Measurements from ENCODE around the gene LIN7A. TPM values are rescaled to one million over a fixed set of nuclear protein-coding genes. Genes with fewer than 3 reads are reported as not detected.

Gene LIN7A
- total RNA-seq, 4 donors from 2014 or later: 7.4 to 31.0 (median 9.0) TPM

DNA sequence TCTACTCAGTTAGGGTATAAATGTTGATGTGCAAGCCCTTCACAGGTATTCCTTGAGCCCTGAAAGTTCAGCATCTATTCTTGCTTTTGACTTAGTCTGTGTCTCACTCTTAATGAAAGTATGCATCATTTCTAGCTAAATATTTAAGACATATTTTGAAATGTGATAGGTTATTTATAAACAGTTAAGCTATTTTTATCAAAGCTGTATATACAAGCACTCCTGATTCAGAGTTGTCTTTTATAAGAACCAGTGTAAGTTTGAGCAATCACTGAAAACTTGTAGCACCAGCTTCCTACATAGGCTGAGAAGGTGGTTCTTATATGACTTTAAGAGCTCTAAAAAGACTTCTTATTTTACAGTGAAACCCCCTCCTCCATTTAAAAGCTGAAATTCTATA is 122.4 kb downstream of the LIN7A start:
- no peak for DNase-seq
- Histone ChIP-seq H3K4me3 (no peak overlapping the region), H3K4me1 (no peaks in the 10 kb centered on the region), H3K27ac (no peak overlapping the region), H3K36me3 (no peaks in the 10 kb centered on the region), H3K9me3 (no peaks in the 10 kb centered on the region), H3K27me3 (no peaks in the 10 kb centered on the region)
- TF ChIP-seq POLR2A (IDR thresholded peaks at IDR 0.05) (no peak), EP300 (IDR thresholded peaks at IDR 0.05; ENCODE audit: low read depth) (no peak), POLR2AphosphoS5 (IDR thresholded peaks at IDR 0.05) (no peak)
- TF ChIP-seq, protein P1, sequence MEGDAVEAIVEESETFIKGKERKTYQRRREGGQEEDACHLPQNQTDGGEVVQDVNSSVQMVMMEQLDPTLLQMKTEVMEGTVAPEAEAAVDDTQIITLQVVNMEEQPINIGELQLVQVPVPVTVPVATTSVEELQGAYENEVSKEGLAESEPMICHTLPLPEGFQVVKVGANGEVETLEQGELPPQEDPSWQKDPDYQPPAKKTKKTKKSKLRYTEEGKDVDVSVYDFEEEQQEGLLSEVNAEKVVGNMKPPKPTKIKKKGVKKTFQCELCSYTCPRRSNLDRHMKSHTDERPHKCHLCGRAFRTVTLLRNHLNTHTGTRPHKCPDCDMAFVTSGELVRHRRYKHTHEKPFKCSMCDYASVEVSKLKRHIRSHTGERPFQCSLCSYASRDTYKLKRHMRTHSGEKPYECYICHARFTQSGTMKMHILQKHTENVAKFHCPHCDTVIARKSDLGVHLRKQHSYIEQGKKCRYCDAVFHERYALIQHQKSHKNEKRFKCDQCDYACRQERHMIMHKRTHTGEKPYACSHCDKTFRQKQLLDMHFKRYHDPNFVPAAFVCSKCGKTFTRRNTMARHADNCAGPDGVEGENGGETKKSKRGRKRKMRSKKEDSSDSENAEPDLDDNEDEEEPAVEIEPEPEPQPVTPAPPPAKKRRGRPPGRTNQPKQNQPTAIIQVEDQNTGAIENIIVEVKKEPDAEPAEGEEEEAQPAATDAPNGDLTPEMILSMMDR (IDR thresholded peaks at IDR 0.05): no peak
- intact Hi-C loops (cut with DNase I; ENCODE audit: low total_unique reads) (no loop called here), in situ Hi-C loops (cut with MboI; ENCODE audit: low pct_ligation_motif_present in 1 of 4, low pct_unique_long_range_greater_than_20kb in 1 of 4, low sequenced_read_pairs in 3 of 4) (no loop called here)

DNA sequence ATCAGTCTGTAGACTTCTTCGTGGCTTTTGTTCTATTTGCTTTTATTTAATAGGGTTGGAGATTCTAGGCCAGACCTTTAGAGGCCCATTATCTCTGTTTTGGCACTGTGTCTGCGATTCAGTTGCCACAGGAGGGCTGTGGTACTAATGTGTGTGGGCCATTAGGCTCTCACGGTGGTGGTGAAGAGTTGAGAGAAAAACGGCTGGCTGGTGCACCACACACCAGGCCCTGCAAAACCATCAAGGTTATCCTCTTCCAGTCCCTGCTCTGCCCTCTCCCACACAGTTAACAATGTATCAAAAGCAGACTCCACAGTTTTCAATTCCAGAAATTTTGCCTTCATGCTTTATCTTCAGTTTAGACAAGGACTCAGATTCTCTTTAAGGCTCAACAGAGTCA is 123.3 kb downstream of the LIN7A start:
- intact Hi-C loops (cut with DNase I; ENCODE audit: low total_unique reads) (no loop called here), in situ Hi-C loops (cut with MboI; ENCODE audit: low pct_ligation_motif_present in 1 of 4, low pct_unique_long_range_greater_than_20kb in 1 of 4, low sequenced_read_pairs in 3 of 4) (no loop called here)
- Histone ChIP-seq H3K27ac (no peak overlapping the region), H3K4me3 (no peak overlapping the region), H3K9me3 (no peaks in the 10 kb centered on the region), H3K4me1 (no peaks in the 10 kb centered on the region), H3K27me3 (no peaks in the 10 kb centered on the region), H3K36me3 (no peaks in the 10 kb centered on the region)
- WGBS, 2 donors (ENCODE audit: low coverage in 1 of 2): 79 to 83% methylated on average over 2 to 4 of the region's 4 CpGs
- TF ChIP-seq POLR2AphosphoS5 (IDR thresholded peaks at IDR 0.05) (no peak), POLR2A (IDR thresholded peaks at IDR 0.05) (no peak), EP300 (IDR thresholded peaks at IDR 0.05; ENCODE audit: low read depth) (no peak)
- TF ChIP-seq, protein P1 (IDR thresholded peaks at IDR 0.05): no peak
- DNase-seq: no peak

GRCh38 chr12:80813820-80814219 is 123.9 kb downstream of the LIN7A start:
- intact Hi-C loops (cut with DNase I; ENCODE audit: low total_unique reads): no loop called here
- 41 to 65% methylated on average over 2 of the region's 2 CpGs for WGBS, 2 donors (ENCODE audit: low coverage in 1 of 2)
- no peaks in the 10 kb centered on the region for H3K4me1 ChIP-seq

DNA sequence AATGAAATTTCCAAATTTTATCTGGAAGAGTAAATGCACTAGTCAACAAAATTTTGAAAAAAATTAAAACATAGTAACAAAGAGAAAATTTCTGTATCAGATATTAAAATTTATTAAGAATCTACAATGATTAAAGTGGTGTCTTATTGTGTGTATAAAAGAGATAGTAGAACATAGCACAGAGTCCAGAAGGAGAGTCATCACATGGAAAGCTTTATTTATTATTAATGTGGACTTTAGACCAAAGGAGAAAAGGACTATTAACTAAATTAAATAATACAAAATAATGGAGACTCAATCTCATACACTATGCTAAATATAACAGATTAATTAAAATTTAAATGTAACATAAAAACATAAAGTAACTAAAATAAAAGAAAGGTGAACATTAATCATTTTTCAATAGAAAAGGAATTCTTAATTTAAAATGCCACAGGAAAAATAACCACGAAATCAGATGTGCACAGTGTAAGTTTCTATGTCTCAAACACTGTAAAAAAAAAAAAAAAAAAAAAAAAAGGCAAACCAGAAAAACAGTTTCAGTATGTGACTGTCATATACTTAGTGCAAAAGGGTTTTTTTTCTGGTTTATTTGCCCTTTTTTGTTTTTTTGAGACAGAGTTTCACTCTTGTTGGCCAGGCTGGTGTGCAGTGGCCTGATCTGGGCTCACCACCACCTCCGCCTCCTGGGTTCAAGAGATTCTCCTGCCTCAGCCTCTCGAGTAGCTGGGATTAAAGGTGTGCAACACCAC is 125.6 kb downstream of the LIN7A start:
- H3K27me3 ChIP-seq: no peaks in the 10 kb centered on the region
- in situ Hi-C loops (cut with MboI; ENCODE audit: low pct_ligation_motif_present in 1 of 4, low pct_unique_long_range_greater_than_20kb in 1 of 4, low sequenced_read_pairs in 3 of 4): no loop called here
- 73 to 74% methylated on average over 3 of the region's 3 CpGs for WGBS, 2 donors (ENCODE audit: low coverage in 1 of 2)
- TF ChIP-seq POLR2A (IDR thresholded peaks at IDR 0.05) (no peak), POLR2AphosphoS5 (IDR thresholded peaks at IDR 0.05) (no peak)
- H3K9me3 ChIP-seq: no peaks in the 10 kb centered on the region
- intact Hi-C loops (cut with DNase I; ENCODE audit: low total_unique reads): no loop called here
- H3K27ac ChIP-seq: no peak overlapping the region
- no peaks in the 10 kb centered on the region for H3K36me3 ChIP-seq
- no peak for DNase-seq
- H3K4me1 ChIP-seq: no peaks in the 10 kb centered on the region
- H3K4me3 ChIP-seq: no peak overlapping the region

More at GRCh38 chr12:80813820-80814219, 123.9 kb downstream of the LIN7A start:
- Histone ChIP-seq H3K36me3 (no peaks in the 10 kb centered on the region), H3K27ac (no peak overlapping the region), H3K4me3 (no peak overlapping the region), H3K27me3 (no peaks in the 10 kb centered on the region), H3K9me3 (no peaks in the 10 kb centered on the region)
- in situ Hi-C loops (cut with MboI; ENCODE audit: low pct_ligation_motif_present in 1 of 4, low pct_unique_long_range_greater_than_20kb in 1 of 4, low sequenced_read_pairs in 3 of 4): no loop called here
- TF ChIP-seq EP300 (IDR thresholded peaks at IDR 0.05; ENCODE audit: low read depth) (no peak), POLR2AphosphoS5 (IDR thresholded peaks at IDR 0.05) (no peak), POLR2A (IDR thresholded peaks at IDR 0.05) (no peak)
- TF ChIP-seq, protein P1 (IDR thresholded peaks at IDR 0.05): no peak
- DNase-seq: no peak

DNA sequence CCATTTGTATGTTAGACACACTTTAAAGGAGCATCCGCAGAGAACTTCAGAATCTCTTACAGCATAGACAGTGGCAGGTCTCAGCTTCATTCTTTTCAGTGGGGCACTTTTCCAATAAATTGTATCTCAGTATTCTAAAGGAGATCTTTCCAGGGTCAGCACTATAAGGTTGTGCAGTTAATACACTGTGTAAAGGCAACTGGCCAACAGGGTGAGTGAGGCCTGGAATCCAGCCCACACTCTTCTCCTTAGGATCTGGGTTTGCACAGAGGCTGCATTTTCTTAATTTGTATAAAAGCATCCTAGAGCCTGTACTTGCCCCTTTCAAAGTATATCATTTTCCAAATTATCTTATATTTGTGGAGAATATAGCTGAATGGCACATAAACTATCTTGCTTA is 126.9 kb downstream of the LIN7A start:
- H3K36me3 ChIP-seq: no peaks in the 10 kb centered on the region
- DNase-seq: no peak
- no peak overlapping the region for H3K4me3 ChIP-seq
- no peak overlapping the region for H3K27ac ChIP-seq
- intact Hi-C loops (cut with DNase I; ENCODE audit: low total_unique reads) (loop anchor here (1.0 kb wide), 1 partner anchor 16 kb away; no protein-coding TSS in a partner anchor), in situ Hi-C loops (cut with MboI; ENCODE audit: low pct_ligation_motif_present in 1 of 4, low pct_unique_long_range_greater_than_20kb in 1 of 4, low sequenced_read_pairs in 3 of 4) (no loop called here)
- H3K4me1 ChIP-seq: no peaks in the 10 kb centered on the region
- no peaks in the 10 kb centered on the region for H3K9me3 ChIP-seq
- TF ChIP-seq POLR2A (IDR thresholded peaks at IDR 0.05) (no peak), POLR2AphosphoS5 (IDR thresholded peaks at IDR 0.05) (no peak), EP300 (IDR thresholded peaks at IDR 0.05; ENCODE audit: low read depth) (no peak)
- TF ChIP-seq, protein P1 (IDR thresholded peaks at IDR 0.05): no peak
- 0 to 40% methylated on average over 1 of the region's 1 CpG for WGBS, 2 donors (ENCODE audit: low coverage in 1 of 2)
- no peaks in the 10 kb centered on the region for H3K27me3 ChIP-seq

Measured in transverse colon (tissue), 4 donors.